HG02852 (cell line): ENCODE data around the gene COG6.

Experiments
- ATAC-seq: cut with Tn5 transposase; IDR thresholded peaks from one replicate; pipeline ENCODE4 v1.9.1; 2021; ENCODE audit warnings: mild to moderate bottlenecking, moderate library complexity; ENCODE audit not compliant: unreplicated experiment

COG6 gene

GRCh38 chr13:39655569-39656324 lies at the start of gene COG6:
Gene COG6, plus strand, starts transcription at chr13:39655662. Its CDS starts 65 bp downstream, at chr13:39655727.
- peak; percentile 94 for ATAC-seq

- ATAC-seq: no peak
Observed at GRCh38 chr13:39605677-39606320, 49.7 kb upstream of the COG6 start.

DNA sequence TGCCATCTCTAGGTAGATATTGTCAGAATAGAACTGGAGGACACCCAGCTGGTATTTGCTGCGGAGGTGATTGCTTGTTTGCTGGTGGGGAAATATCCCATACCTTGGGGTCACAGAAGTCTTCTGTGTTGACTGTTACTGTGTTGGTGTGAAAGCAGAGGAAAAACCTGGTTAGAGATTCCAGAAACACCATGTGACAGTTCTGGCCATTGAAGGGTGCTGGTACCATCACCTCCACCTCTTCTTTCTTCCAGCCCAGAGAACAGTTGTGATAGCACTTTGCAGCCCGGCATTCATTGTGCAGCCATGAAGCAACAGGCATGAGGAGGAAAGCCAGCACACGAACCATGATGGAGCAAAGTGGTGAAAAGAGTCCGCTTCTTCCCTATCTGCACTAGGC lies 47.6 kb upstream of the COG6 start:
- no peak for ATAC-seq

DNA sequence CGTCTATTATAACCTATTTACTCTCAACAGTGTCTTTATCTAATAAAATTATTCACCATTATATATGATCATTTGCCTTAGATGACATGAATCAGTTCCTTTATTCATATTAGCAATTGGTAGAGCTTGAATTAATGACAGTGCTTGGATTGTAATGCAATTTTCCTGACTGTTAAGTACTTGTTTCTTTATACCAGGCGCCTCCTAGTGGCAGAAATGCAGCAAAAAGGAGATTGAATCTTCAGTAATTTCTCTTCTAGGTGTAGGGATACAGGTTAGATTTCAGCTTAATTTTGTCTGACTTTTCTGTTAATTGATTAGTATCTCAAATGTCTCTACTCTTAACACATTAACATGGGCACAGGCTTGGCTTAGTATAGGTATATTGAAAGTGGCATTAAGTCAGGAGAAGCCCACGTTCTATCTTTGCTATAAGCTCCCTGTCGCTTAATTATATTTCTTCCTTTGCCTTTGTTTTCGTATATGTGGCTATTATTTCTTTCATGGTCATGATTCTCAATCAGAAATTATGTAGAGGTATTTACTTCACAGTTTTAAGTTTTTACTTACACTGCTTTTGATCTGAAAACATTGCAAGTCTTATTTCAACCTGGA lies 43.3 kb upstream of the COG6 start:
- ATAC-seq: no peak

DNA sequence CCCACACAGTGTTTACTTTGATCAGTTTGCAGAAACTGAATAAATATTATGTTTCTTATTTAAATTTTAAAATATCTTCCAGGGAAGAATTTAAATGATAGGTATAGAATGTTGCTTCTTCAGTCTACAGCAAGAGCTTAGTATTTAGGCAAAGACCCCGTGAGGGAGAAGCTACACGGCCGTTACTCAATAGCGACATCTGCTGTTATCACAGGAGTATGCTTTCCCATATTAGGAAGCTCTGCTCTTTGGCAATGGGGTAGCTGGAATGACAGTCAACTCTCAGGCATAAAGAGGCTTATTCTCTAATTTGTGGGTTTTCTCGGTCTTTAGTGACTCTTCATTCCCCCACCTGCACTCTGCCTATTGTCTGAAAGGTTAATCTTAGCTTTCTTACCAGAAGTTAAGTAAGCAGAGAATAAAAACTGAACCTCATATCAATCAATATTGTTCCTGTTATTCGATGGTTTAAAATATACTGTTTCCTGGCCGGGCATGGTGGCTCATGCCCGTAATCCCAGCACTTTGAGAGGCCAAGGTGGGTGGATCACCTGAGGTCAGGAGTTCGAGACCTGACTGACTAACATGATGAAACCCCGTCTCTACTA lies 39.3 kb upstream of the COG6 start:
- ATAC-seq: peak; percentile 87

DNA sequence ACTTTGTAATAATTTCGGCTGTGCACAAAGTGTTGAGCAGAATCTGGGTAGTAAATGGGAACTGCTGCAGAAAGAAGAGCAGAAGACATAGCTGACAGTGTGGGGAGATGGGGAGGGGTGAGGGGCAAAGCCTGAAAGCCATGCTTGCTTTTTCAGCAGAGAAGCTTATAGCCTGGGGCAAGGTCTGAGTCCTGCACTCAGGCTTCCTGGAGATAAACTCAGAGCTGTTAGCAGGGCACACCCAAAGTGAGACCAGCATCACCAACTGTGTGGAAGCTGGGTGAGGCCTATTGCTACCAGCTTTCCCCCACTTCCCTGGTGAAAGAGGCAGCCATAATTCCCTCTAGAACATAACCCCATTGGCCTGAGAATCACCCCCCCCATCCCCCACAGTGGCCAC lies 36.9 kb upstream of the COG6 start:
- no peak for ATAC-seq

DNA sequence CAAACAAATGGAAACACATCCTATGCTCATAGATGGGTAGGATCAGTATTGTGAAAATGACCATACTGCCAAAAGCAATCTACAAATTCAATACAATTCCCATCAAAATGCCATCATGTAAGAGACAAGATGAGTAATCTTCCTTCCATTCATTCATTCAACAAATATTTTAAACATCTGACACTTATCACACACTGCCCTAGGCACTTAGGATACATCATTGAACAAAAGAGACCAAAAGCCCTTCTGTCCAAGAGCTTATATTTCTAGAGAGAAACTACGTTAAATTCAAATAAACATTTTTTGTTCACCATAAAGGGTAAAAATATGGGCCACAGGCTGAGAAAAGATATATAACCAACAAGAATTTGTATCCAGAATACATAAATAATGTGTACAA lies 32.0 kb upstream of the COG6 start:
- ATAC-seq: no peak

GRCh38 chr13:39631307-39631706 lies 24.2 kb upstream of the COG6 start:
- no peak for ATAC-seq

DNA sequence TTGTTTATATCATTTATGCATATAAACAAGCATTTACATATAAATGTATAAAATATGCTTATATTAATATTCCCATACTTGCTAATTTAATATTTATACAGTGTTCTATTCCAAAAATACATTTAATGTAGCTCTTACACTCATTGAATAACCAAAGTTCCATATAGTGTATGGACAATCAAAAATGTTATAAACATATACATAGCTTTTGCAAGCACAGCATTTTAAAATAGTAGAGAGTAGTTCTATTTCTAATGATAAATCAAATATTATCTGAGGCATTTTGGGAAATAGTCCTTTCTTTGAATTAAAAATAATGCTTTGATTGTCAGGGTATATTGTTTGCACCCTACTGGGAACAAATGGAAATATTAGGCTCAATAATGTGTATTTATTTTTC lies 22.5 kb upstream of the COG6 start:
- no peak for ATAC-seq

GRCh38 chr13:39635564-39635963 lies 19.9 kb upstream of the COG6 start:
- no peak for ATAC-seq

DNA sequence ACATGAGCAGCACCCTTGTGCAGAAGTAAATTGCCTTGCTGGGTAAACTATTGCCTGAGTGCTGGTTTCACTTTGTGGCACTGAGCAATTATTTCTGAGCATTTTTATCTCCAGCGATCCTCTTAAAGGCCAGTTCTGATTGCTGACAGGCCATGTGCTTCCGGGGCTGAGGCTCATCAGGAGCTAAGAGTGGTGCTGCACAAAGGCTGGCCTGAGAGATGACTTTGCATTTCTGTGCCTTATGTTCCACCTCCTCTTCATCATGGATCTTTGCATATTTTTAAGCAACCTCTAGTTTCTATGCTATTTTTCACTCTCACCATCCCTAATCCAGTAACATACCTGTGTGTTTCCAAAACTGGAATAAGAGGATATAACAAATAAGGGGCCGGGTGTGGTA lies 17.6 kb upstream of the COG6 start:
- no peak for ATAC-seq

DNA sequence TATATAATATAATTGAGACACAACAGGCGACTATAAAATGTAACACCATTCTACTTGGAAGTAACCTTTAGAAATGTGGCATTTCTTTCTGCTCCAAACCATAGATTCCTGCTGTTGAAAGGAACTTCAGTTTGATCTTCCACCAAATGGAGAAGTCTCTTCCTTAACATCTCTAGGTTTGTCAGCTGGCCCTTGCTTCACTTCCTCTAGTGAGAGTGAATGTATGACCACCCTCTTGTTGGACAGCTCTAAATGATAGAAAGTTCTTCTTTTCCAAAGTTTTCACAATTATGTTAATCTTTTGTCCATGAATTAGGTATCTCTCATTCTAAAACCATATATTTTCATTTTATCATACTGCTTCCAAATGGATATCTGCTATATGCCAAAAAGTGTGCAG lies 13.8 kb upstream of the COG6 start:
- no peak for ATAC-seq

DNA sequence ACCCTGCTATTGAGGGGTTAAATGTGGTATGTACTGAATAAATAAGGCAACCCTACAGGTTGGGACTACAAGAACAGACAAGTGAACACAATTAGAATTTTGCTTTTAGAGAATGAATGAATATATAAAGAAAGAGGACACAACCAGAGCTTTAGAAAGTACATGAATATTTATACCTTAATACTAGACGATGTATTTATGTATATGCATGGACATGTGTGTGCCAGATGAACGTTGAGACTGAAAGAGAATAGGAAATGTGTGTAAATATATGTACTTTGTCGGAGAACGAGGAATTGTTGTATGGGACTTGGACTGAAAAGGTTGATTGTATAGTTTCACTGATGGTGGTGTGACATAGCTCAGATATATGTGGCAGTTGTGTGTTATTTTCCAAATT lies 9.3 kb upstream of the COG6 start:
- no peak for ATAC-seq

- ATAC-seq: peak; percentile 5
Observed at GRCh38 chr13:39655041-39655568, 357 bp upstream of the COG6 start.

GRCh38 chr13:39656325-39656677 lies 839 bp downstream of the COG6 start:
- peak; percentile 3 for ATAC-seq

GRCh38 chr13:39663508-39663907 lies 8.0 kb downstream of the COG6 start:
- no peak for ATAC-seq

- ATAC-seq: no peak
Observed at GRCh38 chr13:39663958-39664357, 8.5 kb downstream of the COG6 start.

DNA sequence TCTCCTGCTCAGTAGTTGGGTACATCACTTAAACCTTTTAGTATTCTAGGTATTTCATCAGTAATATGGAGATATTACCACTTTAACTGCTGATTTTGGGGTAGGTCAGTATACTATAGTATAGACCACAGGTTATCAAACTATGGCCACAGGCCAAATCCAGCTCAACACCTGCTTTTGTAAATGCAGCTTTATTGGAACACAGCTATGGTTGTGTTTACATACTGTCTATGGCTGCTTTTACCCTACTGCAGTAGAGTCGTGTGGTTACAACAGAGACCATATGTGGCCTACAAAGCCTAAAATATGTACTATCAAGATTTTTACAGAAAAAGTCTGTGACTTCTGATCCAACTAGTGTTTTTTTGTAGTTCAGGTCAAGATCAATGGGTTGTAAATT lies 10.3 kb downstream of the COG6 start:
- ATAC-seq: no peak

DNA sequence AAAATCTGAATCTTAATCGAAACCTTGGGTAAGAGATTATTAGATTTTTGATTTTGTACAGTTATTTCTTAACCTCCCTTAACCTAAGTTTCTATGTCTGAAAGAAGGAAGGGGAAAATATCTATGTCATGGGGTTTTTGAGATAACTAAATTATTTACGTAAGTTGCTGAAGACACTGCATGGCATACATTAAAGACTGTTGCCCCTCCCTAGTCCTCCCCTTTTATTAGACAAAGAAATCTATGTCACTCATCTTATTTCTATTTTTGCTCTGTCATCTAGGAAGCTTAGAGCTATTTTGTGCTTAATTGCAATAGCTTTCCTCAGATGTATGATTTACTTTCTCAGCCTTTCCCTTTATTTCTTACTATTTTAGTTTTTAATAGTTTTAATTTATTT lies 15.0 kb downstream of the COG6 start:
- no peak for ATAC-seq

DNA sequence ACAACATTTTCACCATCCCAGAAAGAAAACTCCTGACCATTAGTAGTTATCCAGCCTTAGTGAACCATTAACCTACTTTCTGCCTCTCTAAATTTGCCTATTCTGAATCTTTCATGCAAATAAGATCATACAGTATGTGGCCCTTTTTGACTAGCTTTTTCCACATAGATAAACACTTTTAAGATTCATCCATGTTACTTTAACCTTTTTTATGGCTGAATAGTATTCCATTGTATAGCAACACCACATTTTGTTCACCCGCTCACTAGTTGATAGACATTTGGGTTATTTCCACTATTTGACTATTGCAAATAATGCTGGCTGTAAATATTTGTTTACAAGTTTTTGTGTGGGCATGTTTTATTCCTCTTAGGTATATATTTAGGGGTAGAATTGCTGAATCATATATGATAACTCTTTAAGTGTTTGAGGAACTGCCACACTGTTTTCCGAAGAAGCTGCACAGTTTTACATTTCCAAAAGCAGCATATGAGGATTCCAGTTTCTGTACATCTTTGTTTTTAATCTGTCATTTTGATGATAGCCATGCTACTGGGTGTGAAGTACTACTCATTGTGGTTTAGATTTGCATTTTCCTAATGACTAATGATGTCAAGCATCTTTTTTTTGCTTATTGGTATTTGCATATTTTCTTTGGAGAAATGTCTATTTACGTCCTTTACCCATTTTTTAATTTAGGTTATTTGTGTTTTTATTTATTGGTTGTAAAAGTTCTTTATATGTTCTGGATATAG lies 17.1 kb downstream of the COG6 start:
- ATAC-seq: no peak

GRCh38 chr13:39675904-39676303 lies 20.4 kb downstream of the COG6 start:
- ATAC-seq: no peak
